ENCODE data around the gene CNPPD1.

- TF ChIP-seq CTCF (IDR thresholded peaks at IDR 0.05) (peak in 2 of 4 experiments; percentile 19 to 22), POLR2A (IDR thresholded peaks at IDR 0.05) (peak; percentile 27 to 45)
Measured at GRCh38 chr2:219218732-219219701, 42.3 kb upstream of the CNPPD1 start, which contains the start of gene ABCB6.
